HL-60 (cell line): ENCODE results near the gene REEP1.
A peak's percentile ranks its signal among the peaks of the same experiment; 100 is the strongest.

Experiments used
- CTCF ChIP-seq: IDR thresholded peaks from one replicate; pipeline ENCODE4 v1.5.1; 2011; ENCODE audit warnings: low read length, control low read depth, inconsistent platforms; ENCODE audit not compliant: insufficient read depth
- GABPA ChIP-seq: IDR thresholded peaks from 2 replicates; pipeline ENCODE4 v1.6.1; 2012; ENCODE audit warnings: low read depth
- POLR2AphosphoS5 ChIP-seq: IDR thresholded peaks from 2 replicates; pipeline ENCODE4 v1.6.1; 2012; ENCODE audit warnings: low read depth

GRCh38 chr2:86221066-86221684 is 116.3 kb downstream of the REEP1 start:
- peak; percentile 99 for TF ChIP-seq CTCF
- no peak for TF ChIP-seq POLR2AphosphoS5
- no peak for TF ChIP-seq GABPA
